ENCODE measurements around the gene DIABLO. TPM values are rescaled to one million over a fixed set of nuclear protein-coding genes. Genes with fewer than 3 reads are reported as not detected.

DIABLO gene
- total RNA-seq, 2 experiments from 2014 or later: 47.9 to 51.7 TPM

GRCh38 chr12:122232691-122233090 is 6.8 kb upstream of the DIABLO start:
- no peak overlapping the region for H3K4me3 Mint-ChIP-seq
- H3K27ac Mint-ChIP-seq: no peak overlapping the region
- H3K27me3 Mint-ChIP-seq: no peaks in the 10 kb centered on the region
- no peaks in the 10 kb centered on the region for H3K9me3 Mint-ChIP-seq
- H3K4me1 Mint-ChIP-seq: peaks cover 6% of the 10 kb centered on the region
- no peak for DNase-seq
- peaks cover 13% of the 10 kb centered on the region for H3K36me3 Mint-ChIP-seq

GRCh38 chr12:122230798-122231197 is 4.9 kb upstream of the DIABLO start:
- H3K27me3 Mint-ChIP-seq: no peaks in the 10 kb centered on the region
- DNase-seq: no peak
- no peak overlapping the region for H3K4me3 Mint-ChIP-seq
- H3K27ac Mint-ChIP-seq: no peak overlapping the region
- H3K36me3 Mint-ChIP-seq: peaks cover 10% of the 10 kb centered on the region
- no peaks in the 10 kb centered on the region for H3K9me3 Mint-ChIP-seq
- peaks cover 14% of the 10 kb centered on the region for H3K4me1 Mint-ChIP-seq

GRCh38 chr12:122228092-122228491 is 2.2 kb upstream of the DIABLO start:
- peaks cover 27% of the 10 kb centered on the region for H3K4me1 Mint-ChIP-seq
- H3K36me3 Mint-ChIP-seq: peaks cover 16% of the 10 kb centered on the region
- no peaks in the 10 kb centered on the region for H3K27me3 Mint-ChIP-seq
- no peak overlapping the region for H3K27ac Mint-ChIP-seq
- DNase-seq: no peak
- no peak overlapping the region for H3K4me3 Mint-ChIP-seq
- no peaks in the 10 kb centered on the region for H3K9me3 Mint-ChIP-seq

- H3K27me3 Mint-ChIP-seq: no peaks in the 10 kb centered on the region
- H3K27ac Mint-ChIP-seq: no peak overlapping the region
- H3K4me1 Mint-ChIP-seq: peaks cover 27% of the 10 kb centered on the region
- H3K4me3 Mint-ChIP-seq: peak overlapping the region; percentile 64
- no peaks in the 10 kb centered on the region for H3K9me3 Mint-ChIP-seq
- peaks cover 14% of the 10 kb centered on the region for H3K36me3 Mint-ChIP-seq
- DNase-seq: peak; percentile 55
Measured at GRCh38 chr12:122227341-122227740, 1.5 kb upstream of the DIABLO start.

- Mint-ChIP-seq H3K4me3 (peak overlapping the region; percentile 64), H3K36me3 (peaks cover 20% of the 10 kb centered on the region), H3K27ac (no peak overlapping the region), H3K4me1 (peaks cover 30% of the 10 kb centered on the region), H3K9me3 (no peaks in the 10 kb centered on the region), H3K27me3 (no peaks in the 10 kb centered on the region)
- DNase-seq: no peak
Measured at GRCh38 chr12:122226366-122227125, 694 bp upstream of the DIABLO start.

GRCh38 chr12:122216445-122216844 is 9.4 kb downstream of the DIABLO start:
- Mint-ChIP-seq H3K4me3 (no peak overlapping the region), H3K9me3 (no peaks in the 10 kb centered on the region), H3K27me3 (no peaks in the 10 kb centered on the region), H3K4me1 (peaks cover 9% of the 10 kb centered on the region), H3K36me3 (peaks cover 23% of the 10 kb centered on the region), H3K27ac (no peak overlapping the region)
- no peak for DNase-seq

GRCh38 chr12:122215771-122216170 is 10.1 kb downstream of the DIABLO start:
- Mint-ChIP-seq H3K27me3 (no peaks in the 10 kb centered on the region), H3K36me3 (peaks cover 26% of the 10 kb centered on the region), H3K4me3 (no peak overlapping the region), H3K9me3 (no peaks in the 10 kb centered on the region), H3K4me1 (peaks cover 3% of the 10 kb centered on the region), H3K27ac (no peak overlapping the region)
- no peak for DNase-seq

- DNase-seq: no peak
- Mint-ChIP-seq H3K27ac (no peak overlapping the region), H3K9me3 (no peaks in the 10 kb centered on the region), H3K4me3 (no peak overlapping the region), H3K4me1 (peaks cover 4% of the 10 kb centered on the region), H3K27me3 (peaks cover 10% of the 10 kb centered on the region), H3K36me3 (peaks cover 11% of the 10 kb centered on the region)
Measured at GRCh38 chr12:122208073-122208820, 17.6 kb downstream of the DIABLO start.

- Mint-ChIP-seq H3K4me3 (no peak overlapping the region), H3K9me3 (no peaks in the 10 kb centered on the region), H3K4me1 (peaks cover 8% of the 10 kb centered on the region), H3K27ac (no peak overlapping the region), H3K36me3 (peaks cover 11% of the 10 kb centered on the region), H3K27me3 (peaks cover 19% of the 10 kb centered on the region)
- DNase-seq: no peak
Measured at GRCh38 chr12:122207391-122207790, 18.5 kb downstream of the DIABLO start.

- no peaks in the 10 kb centered on the region for H3K9me3 Mint-ChIP-seq
- peaks cover 7% of the 10 kb centered on the region for H3K36me3 Mint-ChIP-seq
- DNase-seq: no peak
- H3K27ac Mint-ChIP-seq: no peak overlapping the region
- no peak overlapping the region for H3K4me3 Mint-ChIP-seq
- peaks cover 9% of the 10 kb centered on the region for H3K4me1 Mint-ChIP-seq
- peaks cover 20% of the 10 kb centered on the region for H3K27me3 Mint-ChIP-seq
Measured at GRCh38 chr12:122206976-122207375, 18.9 kb downstream of the DIABLO start.

- no peak overlapping the region for H3K27ac Mint-ChIP-seq
- no peak overlapping the region for H3K4me3 Mint-ChIP-seq
- H3K27me3 Mint-ChIP-seq: peaks cover 25% of the 10 kb centered on the region
- DNase-seq: no peak
- no peaks in the 10 kb centered on the region for H3K9me3 Mint-ChIP-seq
- peaks cover 7% of the 10 kb centered on the region for H3K36me3 Mint-ChIP-seq
- H3K4me1 Mint-ChIP-seq: peaks cover 9% of the 10 kb centered on the region
Measured at GRCh38 chr12:122206111-122206881, 19.6 kb downstream of the DIABLO start.

GRCh38 chr12:122205053-122205925 is 20.6 kb downstream of the DIABLO start:
- H3K9me3 Mint-ChIP-seq: no peaks in the 10 kb centered on the region
- H3K36me3 Mint-ChIP-seq: peaks cover 5% of the 10 kb centered on the region
- DNase-seq: no peak
- H3K27me3 Mint-ChIP-seq: peaks cover 26% of the 10 kb centered on the region
- peak overlapping the region; percentile 61 for H3K4me3 Mint-ChIP-seq
- peaks cover 9% of the 10 kb centered on the region for H3K4me1 Mint-ChIP-seq
- no peak overlapping the region for H3K27ac Mint-ChIP-seq

GRCh38 chr12:122204167-122205052 is 21.4 kb downstream of the DIABLO start:
- Mint-ChIP-seq H3K27ac (no peak overlapping the region), H3K4me1 (peaks cover 9% of the 10 kb centered on the region), H3K9me3 (no peaks in the 10 kb centered on the region), H3K36me3 (peaks cover 5% of the 10 kb centered on the region), H3K4me3 (peak overlapping the region; percentile 61), H3K27me3 (peaks cover 35% of the 10 kb centered on the region)
- DNase-seq: no peak

All from activated naive CD8-positive, alpha-beta T cell treated with anti-CD3 and anti-CD28 coated beads for 36 hours (primary cell).